Vagina (tissue), 2 donors: ENCODE data around the gene PSD2.

Experiments
- POLR2A ChIP-seq, 2 donors: fragments of 450-650 bp; IDR thresholded peaks; one replicate each; pipeline ENCODE4 v1.6.1; 2017; ENCODE audit warnings: antibody characterized with exemption in 2 of 2, mild to moderate bottlenecking in 2 of 2, moderate library complexity in 2 of 2
- POLR2AphosphoS5 ChIP-seq, 2 donors: sonication (generic); formaldehyde crosslinking; IDR thresholded peaks; one replicate each; pipeline ENCODE4 v1.9.0; 2017; ENCODE audit warnings: antibody characterized with exemption in 2 of 2, mild to moderate bottlenecking in 2 of 2, low read depth in 1 of 2; ENCODE audit not compliant: insufficient read depth in 1 of 2
- TF ChIP-seq, protein P1 (sequence below), 3 experiments: fragments of 450-650 bp in 2 of 3; fragments of 200-600 bp in 1 of 3; sonication (generic) in 1 of 3; IDR thresholded peaks; one replicate each; pipeline ENCODE4 v1.5.1; 2017 to 2019; ENCODE audit warnings: antibody characterized with exemption in 3 of 3, mild to moderate bottlenecking in 2 of 3, moderate library complexity in 2 of 3

GRCh38 chr5:139855946-139856540, 60.4 kb downstream of the PSD2 start:
- TF ChIP-seq POLR2AphosphoS5 (IDR thresholded peaks at IDR 0.05; ENCODE audit: insufficient read depth in 1 of 2, low read depth in 1 of 2) (no peak), POLR2A (IDR thresholded peaks at IDR 0.05) (no peak)
- TF ChIP-seq, protein P1, sequence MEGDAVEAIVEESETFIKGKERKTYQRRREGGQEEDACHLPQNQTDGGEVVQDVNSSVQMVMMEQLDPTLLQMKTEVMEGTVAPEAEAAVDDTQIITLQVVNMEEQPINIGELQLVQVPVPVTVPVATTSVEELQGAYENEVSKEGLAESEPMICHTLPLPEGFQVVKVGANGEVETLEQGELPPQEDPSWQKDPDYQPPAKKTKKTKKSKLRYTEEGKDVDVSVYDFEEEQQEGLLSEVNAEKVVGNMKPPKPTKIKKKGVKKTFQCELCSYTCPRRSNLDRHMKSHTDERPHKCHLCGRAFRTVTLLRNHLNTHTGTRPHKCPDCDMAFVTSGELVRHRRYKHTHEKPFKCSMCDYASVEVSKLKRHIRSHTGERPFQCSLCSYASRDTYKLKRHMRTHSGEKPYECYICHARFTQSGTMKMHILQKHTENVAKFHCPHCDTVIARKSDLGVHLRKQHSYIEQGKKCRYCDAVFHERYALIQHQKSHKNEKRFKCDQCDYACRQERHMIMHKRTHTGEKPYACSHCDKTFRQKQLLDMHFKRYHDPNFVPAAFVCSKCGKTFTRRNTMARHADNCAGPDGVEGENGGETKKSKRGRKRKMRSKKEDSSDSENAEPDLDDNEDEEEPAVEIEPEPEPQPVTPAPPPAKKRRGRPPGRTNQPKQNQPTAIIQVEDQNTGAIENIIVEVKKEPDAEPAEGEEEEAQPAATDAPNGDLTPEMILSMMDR (IDR thresholded peaks at IDR 0.05): no peak
